HepG2 (cell line): ENCODE measurements around the gene FIZ1. TPM values are rescaled to one million over a fixed set of nuclear protein-coding genes. Genes with fewer than 3 reads are reported as not detected.
A peak's percentile ranks its signal among the peaks of the same experiment; 100 is the strongest.

Source experiments
- CC2D1A ChIP-seq: sonication (generic); formaldehyde crosslinking; IDR thresholded peaks from 2 replicates; pipeline ENCODE4 v1.8.1; 2023; ENCODE audit warnings: mild to moderate bottlenecking, missing genetic modification reagents
- FIP1L1 ChIP-seq: fragments of 200-400 bp; formaldehyde crosslinking; IDR thresholded peaks from 2 replicates; pipeline ENCODE4 v1.6.1; 2018; ENCODE audit warnings: low read depth, mild to moderate bottlenecking, low read length, moderate library complexity, borderline replicate concordance; ENCODE audit not compliant: insufficient read depth
- HMG20A ChIP-seq: IDR thresholded peaks from 2 replicates; pipeline ENCODE4 v1.6.1; 2016; ENCODE audit warnings: borderline replicate concordance
- NONO ChIP-seq, 2 experiments: fragments of 450-650 bp in 1 of 2; sonication (generic) in 1 of 2; formaldehyde crosslinking in 1 of 2; IDR thresholded peaks in 1 of 2; conservative IDR thresholded peaks in 1 of 2; 2 replicates each; pipeline versions ENCODE4 v1.6.1 to v1.8.0; 2017 to 2022; ENCODE audit warnings: mild to moderate bottlenecking in 1 of 2, missing genetic modification reagents in 1 of 2, moderate library complexity in 1 of 2
- SIX4 ChIP-seq: sonication (generic); formaldehyde crosslinking; IDR thresholded peaks from 2 replicates; pipeline ENCODE4 v1.4.0; 2020; ENCODE audit warnings: missing genetic modification reagents
- ZFP41 ChIP-seq: sonication (generic); formaldehyde crosslinking; IDR thresholded peaks from 2 replicates; pipeline ENCODE4 v1.4.0; 2020; ENCODE audit warnings: mild to moderate bottlenecking, missing genetic modification reagents, borderline replicate concordance
- ZNF772 ChIP-seq: sonication (generic); formaldehyde crosslinking; IDR thresholded peaks from 2 replicates; pipeline ENCODE4 v1.5.0; 2020; ENCODE audit warnings: mild to moderate bottlenecking, missing genetic modification reagents
- ZSCAN31 ChIP-seq: sonication (generic); formaldehyde crosslinking; IDR thresholded peaks from 2 replicates; pipeline ENCODE4 v1.5.0; 2020; ENCODE audit warnings: low read depth, mild to moderate bottlenecking, missing genetic modification reagents
- polyA plus RNA-seq, 8 experiments: library from polyadenylated mRNA; depleted of rRNA in 3 of 8; stranded (reverse) in 7 of 8; unstranded in 1 of 8; fragments of >200 nt; fragmentation: Illumina TruSeq in 4 of 8; extraction: Trizol in 4 of 8; gene quantifications; 2 replicates each; pipeline versions ENCODE4 v1.2.1 to v1.2.3, GENCODE V29; 2011 to 2016; ENCODE audit warnings: low read depth in 4 of 8, missing spikeins in 1 of 8, mixed read lengths in 1 of 8; ENCODE audit not compliant: insufficient read depth in 1 of 8
- total RNA-seq, 5 experiments: library from RNA; depleted of rRNA; stranded (reverse); fragments of >200 nt; fragmentation: Illumina TruSeq; extraction: Trizol; gene quantifications; 2 replicates each; pipeline ENCODE4 v1.2.3, GENCODE V29; 2016; ENCODE audit warnings: low read depth in 1 of 5
- TF ChIP-seq, protein P1 (sequence below), 2 experiments: sonication (generic) in 1 of 2; formaldehyde crosslinking in 1 of 2; IDR thresholded peaks; 2 replicates each; pipeline versions ENCODE4 v1.4.0 to v1.6.1; 2016 to 2020; ENCODE audit warnings: borderline replicate concordance in 1 of 2, low read depth in 1 of 2, mild to moderate bottlenecking in 1 of 2, missing genetic modification reagents in 1 of 2
- TF ChIP-seq, protein P2 (sequence below): sonication (generic); formaldehyde crosslinking; IDR thresholded peaks from 2 replicates; pipeline ENCODE4 v1.5.1; 2020; ENCODE audit warnings: missing genetic modification reagents, mild to moderate bottlenecking, borderline replicate concordance
- TF ChIP-seq, protein P3 (sequence below): IDR thresholded peaks from 2 replicates; pipeline ENCODE4 v1.6.1; 2016
- TF ChIP-seq, protein P4 (sequence below): IDR thresholded peaks from 2 replicates; pipeline ENCODE4 v1.6.1; 2012; ENCODE audit warnings: low read length, improper control_type of control experiment
- TF ChIP-seq, protein P5 (sequence below): sonication (generic); formaldehyde crosslinking; IDR thresholded peaks from 2 replicates; pipeline ENCODE4 v1.4.0; 2020; ENCODE audit warnings: missing genetic modification reagents

The FIZ1 gene
- total and polyA plus RNA-seq, 2 of the 13 experiments (the other 11 are each of a cell fraction or from before 2014, with no cell fraction given) = 3.6 to 5.9 TPM

DNA sequence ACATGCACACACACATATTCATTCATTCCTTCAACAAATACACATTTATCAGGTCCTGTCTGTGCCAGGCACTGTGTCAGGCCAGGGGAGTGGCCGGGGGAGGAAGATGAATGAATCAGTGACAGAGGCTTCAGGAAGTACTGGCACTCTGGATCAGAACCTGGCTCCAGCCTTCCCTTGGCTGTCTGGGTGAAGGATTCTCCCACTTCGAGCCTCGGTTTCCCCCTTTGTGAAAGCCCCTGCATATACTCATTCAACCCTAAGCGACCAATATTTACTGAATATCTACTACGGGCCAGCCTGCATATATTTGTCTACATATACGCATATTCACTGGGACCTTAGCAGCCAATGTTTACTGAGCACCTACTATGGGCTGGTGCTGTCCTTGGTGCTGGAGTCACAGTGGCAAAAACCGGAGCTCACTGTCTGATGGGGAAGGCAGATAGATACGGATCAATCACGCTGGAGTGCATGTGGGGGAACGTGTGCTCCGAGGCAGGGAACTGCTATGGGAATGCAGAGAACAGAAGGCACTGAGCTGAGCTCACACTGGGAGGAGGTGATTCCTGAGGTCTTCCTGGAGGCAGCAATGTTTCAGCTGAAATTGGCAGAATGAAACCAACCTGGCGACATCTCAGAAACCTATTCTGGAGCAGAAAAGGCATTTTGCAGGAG lies 18.0 kb downstream of the FIZ1 start (continued):
- TF ChIP-seq, protein P1, sequence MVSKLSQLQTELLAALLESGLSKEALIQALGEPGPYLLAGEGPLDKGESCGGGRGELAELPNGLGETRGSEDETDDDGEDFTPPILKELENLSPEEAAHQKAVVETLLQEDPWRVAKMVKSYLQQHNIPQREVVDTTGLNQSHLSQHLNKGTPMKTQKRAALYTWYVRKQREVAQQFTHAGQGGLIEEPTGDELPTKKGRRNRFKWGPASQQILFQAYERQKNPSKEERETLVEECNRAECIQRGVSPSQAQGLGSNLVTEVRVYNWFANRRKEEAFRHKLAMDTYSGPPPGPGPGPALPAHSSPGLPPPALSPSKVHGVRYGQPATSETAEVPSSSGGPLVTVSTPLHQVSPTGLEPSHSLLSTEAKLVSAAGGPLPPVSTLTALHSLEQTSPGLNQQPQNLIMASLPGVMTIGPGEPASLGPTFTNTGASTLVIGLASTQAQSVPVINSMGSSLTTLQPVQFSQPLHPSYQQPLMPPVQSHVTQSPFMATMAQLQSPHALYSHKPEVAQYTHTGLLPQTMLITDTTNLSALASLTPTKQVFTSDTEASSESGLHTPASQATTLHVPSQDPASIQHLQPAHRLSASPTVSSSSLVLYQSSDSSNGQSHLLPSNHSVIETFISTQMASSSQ (IDR thresholded peaks at IDR 0.05; ENCODE audit: low read depth) = no peak
- TF ChIP-seq, protein P1 (CRISPR knock-in tag; IDR thresholded peaks at IDR 0.05; ENCODE audit: borderline replicate concordance) = no peak
- TF ChIP-seq ZNF772 (CRISPR knock-in tag) = no peak
- no peak for TF ChIP-seq ZSCAN31
- no peak for TF ChIP-seq FIP1L1
- no peak for TF ChIP-seq ZFP41
- TF ChIP-seq, protein P2, sequence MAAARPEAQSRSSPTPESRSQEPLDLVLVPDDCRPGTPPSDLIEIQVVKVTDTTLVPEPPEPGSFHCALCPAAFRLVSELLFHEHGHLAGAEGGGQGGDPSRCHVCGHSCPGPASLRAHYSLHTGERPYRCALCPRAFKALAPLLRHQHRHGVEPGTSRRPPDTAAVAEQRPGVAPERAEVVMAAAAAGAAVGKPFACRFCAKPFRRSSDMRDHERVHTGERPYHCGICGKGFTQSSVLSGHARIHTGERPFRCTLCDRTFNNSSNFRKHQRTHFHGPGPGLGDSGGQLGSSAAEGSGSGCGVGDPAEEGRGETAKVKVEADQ (CRISPR knock-in tag) = no peak
- TF ChIP-seq NONO (IDR thresholded peaks at IDR 0.05) = no peak
- TF ChIP-seq NONO (CRISPR knock-in tag; conservative IDR thresholded peaks at IDR 0.05) = no peak
- no peak for TF ChIP-seq HMG20A (CRISPR knock-in tag)
- TF ChIP-seq, protein P3, sequence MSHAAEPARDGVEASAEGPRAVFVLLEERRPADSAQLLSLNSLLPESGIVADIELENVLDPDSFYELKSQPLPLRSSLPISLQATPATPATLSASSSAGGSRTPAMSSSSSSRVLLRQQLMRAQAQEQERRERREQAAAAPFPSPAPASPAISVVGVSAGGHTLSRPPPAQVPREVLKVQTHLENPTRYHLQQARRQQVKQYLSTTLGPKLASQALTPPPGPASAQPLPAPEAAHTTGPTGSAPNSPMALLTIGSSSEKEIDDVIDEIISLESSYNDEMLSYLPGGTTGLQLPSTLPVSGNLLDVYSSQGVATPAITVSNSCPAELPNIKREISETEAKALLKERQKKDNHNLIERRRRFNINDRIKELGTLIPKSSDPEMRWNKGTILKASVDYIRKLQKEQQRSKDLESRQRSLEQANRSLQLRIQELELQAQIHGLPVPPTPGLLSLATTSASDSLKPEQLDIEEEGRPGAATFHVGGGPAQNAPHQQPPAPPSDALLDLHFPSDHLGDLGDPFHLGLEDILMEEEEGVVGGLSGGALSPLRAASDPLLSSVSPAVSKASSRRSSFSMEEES (CRISPR knock-in tag) = peak; percentile 68
- no peak for TF ChIP-seq CC2D1A (CRISPR knock-in tag)
- TF ChIP-seq SIX4 = no peak
- TF ChIP-seq, protein P4, sequence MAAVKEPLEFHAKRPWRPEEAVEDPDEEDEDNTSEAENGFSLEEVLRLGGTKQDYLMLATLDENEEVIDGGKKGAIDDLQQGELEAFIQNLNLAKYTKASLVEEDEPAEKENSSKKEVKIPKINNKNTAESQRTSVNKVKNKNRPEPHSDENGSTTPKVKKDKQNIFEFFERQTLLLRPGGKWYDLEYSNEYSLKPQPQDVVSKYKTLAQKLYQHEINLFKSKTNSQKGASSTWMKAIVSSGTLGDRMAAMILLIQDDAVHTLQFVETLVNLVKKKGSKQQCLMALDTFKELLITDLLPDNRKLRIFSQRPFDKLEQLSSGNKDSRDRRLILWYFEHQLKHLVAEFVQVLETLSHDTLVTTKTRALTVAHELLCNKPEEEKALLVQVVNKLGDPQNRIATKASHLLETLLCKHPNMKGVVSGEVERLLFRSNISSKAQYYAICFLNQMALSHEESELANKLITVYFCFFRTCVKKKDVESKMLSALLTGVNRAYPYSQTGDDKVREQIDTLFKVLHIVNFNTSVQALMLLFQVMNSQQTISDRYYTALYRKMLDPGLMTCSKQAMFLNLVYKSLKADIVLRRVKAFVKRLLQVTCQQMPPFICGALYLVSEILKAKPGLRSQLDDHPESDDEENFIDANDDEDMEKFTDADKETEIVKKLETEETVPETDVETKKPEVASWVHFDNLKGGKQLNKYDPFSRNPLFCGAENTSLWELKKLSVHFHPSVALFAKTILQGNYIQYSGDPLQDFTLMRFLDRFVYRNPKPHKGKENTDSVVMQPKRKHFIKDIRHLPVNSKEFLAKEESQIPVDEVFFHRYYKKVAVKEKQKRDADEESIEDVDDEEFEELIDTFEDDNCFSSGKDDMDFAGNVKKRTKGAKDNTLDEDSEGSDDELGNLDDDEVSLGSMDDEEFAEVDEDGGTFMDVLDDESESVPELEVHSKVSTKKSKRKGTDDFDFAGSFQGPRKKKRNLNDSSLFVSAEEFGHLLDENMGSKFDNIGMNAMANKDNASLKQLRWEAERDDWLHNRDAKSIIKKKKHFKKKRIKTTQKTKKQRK = no peak
- TF ChIP-seq, protein P5, sequence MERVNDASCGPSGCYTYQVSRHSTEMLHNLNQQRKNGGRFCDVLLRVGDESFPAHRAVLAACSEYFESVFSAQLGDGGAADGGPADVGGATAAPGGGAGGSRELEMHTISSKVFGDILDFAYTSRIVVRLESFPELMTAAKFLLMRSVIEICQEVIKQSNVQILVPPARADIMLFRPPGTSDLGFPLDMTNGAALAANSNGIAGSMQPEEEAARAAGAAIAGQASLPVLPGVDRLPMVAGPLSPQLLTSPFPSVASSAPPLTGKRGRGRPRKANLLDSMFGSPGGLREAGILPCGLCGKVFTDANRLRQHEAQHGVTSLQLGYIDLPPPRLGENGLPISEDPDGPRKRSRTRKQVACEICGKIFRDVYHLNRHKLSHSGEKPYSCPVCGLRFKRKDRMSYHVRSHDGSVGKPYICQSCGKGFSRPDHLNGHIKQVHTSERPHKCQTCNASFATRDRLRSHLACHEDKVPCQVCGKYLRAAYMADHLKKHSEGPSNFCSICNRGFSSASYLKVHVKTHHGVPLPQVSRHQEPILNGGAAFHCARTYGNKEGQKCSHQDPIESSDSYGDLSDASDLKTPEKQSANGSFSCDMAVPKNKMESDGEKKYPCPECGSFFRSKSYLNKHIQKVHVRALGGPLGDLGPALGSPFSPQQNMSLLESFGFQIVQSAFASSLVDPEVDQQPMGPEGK (CRISPR knock-in tag) = no peak
